Right lobe of liver (tissue), 4 donors: ENCODE measurements around the gene SLC25A48.

Source experiments
- CTCF ChIP-seq, 4 donors: fragments of 200-600 bp in 3 of 4; fragments of 450-650 bp in 1 of 4; IDR thresholded peaks; one replicate each; pipeline versions ENCODE4 v1.5.1 to v1.8.0; 2016 to 2022; ENCODE audit warnings: antibody characterized with exemption in 4 of 4, mild to moderate bottlenecking in 2 of 4
- POLR2A ChIP-seq: fragments of 450-650 bp; IDR thresholded peaks from one replicate; pipeline ENCODE4 v1.6.1; 2017; ENCODE audit warnings: antibody characterized with exemption, mild to moderate bottlenecking
- donor health status: DM: no; HTN: no; CAD: no.
- donor health status: DM: no; HTN: no; CAD: no.
- donor health status: DM: no; HTN: yes; CAD: no.

- TF ChIP-seq CTCF (IDR thresholded peaks at IDR 0.05) = no peak
- no peak for TF ChIP-seq POLR2A
Measured at GRCh38 chr5:135850231-135850630, 15.8 kb downstream of the SLC25A48 start.
